Activated CD4-positive, alpha-beta T cell treated with anti-CD3 and anti-CD28 coated beads, Interleukin-2, Interleukin-4, amounts not matched to agents 100 ng/mL and 50 ng/mL, durations not matched to agents 16 hours and 8 hours (primary cell): ENCODE measurements around the gene OPN3.

ENCODE experiments used
- DNase-seq: peaks from one replicate; pipeline ENCODE4 v3.0.0-alpha.2; 2020; ENCODE audit warnings: low spot score

OPN3 gene

DNA sequence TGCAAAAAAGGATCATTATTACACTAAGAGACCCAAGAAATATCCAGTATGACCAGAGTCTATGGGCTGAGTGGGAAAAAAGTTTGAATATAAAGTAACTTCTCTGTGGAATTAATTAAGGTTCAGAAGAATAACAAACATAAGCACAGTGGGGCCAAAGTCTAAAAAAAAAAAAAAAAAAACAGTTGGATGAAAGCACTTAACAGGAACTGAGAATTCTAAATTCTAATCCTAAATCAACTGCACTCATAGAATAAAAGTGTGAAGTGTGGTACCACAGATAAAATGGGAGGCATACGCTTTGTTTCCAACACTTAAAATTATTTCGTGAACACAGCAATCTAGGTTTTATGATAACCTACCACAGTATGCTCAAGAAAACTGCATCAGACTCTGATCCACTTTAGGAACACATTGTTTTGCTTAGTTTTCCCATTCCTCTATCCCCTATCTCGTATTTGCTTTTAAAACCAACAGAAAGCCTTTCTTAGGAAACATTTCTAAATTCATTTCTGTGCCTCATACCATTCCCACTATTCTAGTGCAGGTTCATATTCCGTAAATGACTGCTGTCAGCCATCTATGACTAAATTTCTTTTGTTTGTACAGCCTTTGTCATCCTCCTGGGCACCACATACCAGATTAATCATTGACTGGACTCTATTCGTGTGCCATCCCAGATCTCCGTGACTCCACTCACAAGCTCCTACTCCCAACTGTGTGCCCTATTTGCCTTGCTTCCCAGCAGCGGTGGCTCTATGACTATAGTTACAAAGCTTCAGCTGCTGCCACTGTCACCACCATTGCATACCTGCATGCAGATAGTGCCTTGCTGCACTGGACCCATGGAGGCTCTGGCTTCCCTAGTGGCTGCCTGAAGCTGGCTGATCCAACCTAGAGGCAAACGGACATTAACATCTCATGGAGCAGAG, 24.9 kb downstream of the OPN3 start:
- no peak for DNase-seq

- DNase-seq: no peak
Measured at GRCh38 chr1:241614572-241614971, 25.6 kb downstream of the OPN3 start.

DNA sequence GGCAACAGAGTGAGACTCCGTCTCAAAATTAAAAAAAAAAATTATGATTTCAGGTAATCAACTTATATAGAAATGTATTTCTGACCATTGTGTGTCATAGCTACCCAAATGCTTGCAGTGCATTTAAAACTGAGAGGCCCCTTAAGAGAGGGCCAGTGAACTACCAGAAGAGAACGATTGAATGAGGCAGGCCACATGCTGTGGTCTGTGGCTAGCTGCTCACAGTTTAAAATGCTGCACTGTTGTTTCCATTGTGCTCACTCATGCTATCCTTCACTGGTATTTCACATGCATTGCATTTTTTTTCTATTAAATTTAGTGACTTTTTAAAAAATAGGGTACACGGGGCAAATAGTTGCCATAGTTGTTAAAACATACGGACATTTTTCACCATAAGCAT, 26.0 kb downstream of the OPN3 start:
- DNase-seq: no peak

DNA sequence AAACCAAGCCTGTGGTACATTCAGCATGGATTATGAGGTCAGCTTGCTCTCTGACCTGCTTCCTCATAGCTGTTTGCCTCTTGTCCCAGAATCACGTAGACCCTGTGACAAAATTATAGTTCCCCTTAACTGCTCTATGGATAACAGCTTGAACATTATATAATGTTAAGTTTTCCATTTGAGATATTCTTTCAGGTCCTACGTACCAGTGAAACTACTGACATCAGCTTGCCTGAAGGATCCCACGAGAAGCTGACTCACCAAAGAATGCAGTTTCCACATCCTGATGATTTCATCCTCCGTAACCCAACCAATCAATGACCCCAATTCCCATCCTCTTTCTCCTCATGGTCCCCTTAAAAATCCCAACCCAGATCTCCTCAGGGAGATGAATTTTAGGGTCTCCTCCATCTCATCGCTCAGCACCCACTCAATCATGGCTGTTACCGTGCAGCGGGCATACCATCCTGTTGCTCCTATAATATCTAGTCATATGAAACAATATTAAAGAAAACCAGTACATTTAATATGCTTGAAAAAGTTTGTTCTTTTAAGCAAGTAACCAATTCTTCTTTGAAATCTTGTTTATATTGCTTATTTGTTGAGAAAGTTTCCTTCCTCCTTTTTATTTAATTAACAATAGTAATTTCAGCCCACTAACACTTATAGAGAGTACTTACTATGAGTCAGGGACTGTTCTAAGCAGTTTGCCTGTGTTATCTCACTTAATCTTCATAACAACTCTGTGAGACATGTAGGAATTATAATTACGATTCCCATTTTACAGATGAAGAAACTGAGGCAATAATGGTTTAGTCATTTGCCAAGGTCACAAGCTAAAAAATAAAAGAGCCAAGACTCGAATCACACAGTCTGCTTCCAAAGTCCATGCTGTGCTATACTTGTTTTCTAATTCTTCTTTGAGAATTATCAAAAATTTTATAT, 27.4 kb downstream of the OPN3 start:
- peak; percentile 12 for DNase-seq

DNA sequence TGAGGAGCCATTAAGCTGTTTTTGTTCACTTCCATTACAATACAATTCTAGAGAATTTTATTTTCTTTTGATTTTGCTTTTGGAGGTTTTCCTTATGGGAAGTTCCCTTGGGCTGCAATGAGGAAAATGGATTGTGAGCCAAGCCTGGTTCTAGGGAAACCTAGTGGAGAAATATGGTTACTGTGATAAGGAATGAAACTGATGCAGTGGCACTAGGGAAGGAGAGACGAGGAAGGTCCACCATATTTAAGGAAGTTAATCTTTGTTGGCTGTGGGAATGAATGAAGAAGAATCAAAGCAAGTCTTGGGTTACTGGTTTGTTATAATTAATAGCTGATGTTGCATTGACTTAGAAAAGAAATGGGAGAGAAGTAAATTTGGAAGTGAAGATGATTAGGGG, 28.4 kb downstream of the OPN3 start:
- no peak for DNase-seq

- peak; percentile 52 for DNase-seq
Measured at GRCh38 chr1:241611063-241611462, 29.1 kb downstream of the OPN3 start.

DNA sequence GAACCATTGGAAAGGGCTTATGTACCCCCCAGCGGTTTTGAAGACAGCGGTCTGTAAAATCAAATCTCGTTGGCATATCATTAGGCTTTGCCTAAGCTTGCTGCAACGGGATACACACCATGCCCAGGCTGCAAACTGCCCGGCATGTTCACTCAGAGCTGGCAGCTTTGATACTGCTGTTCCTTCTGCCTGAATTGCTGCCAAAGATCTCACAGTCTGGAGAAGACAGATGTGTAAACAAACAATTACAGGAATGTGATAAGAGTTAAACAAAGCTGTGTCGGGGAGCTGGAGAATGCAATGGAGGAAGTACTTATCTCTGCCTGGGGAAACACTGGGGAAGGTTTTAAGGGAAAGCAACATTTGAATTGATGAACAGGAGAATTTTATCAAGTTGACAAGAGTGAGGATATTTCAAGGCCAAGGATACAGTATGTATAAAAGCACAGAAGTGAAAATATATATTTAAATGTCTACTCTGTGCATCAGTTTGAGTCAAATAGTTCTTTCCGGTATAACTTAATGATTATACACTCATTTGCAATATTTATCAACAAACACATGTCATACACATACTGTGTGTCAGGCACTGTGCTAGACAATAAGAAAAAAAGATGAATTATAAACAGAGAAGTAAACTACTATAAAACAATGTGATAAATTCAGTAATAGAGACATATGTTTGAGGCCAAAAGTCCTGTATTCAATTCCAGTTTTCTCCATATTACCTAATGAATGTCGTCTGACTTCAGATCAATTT, 29.9 kb downstream of the OPN3 start:
- no peak for DNase-seq

GRCh38 chr1:241608379-241609033, 31.7 kb downstream of the OPN3 start:
- peak; percentile 8 for DNase-seq

GRCh38 chr1:241607497-241607896, 32.7 kb downstream of the OPN3 start:
- no peak for DNase-seq

- DNase-seq: no peak
Measured at GRCh38 chr1:241606544-241606943, 33.6 kb downstream of the OPN3 start.

DNA sequence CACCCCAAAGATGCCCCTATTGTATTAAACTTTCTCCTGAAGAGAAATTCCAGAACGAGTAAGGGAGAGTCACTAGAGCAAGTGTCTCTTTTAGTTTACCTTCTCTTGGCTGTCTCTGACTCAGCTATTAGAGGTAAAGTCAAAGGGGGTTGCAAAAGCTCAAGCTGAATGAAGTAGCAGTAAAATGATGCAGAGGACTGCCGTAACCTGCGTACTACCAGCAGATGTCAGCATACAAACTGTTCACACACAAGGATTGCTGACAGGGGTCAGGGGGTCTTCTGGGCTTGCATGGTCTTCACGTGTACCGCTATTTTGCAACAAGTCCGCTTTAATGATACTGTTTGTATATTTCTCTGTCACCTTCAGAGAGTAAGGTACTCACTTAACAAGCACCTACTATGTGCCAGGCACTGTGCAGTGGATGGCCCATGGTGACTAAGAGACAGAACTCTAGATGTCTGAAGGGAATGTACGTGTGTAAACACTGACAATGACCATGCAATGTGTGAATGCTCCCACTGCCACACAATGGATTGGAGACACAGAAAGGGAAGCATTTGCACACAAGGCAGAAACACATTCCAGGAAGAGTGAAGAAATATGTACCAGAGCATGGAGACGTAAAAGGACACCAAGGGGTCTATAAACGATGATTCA, 34.9 kb downstream of the OPN3 start:
- no peak for DNase-seq

DNA sequence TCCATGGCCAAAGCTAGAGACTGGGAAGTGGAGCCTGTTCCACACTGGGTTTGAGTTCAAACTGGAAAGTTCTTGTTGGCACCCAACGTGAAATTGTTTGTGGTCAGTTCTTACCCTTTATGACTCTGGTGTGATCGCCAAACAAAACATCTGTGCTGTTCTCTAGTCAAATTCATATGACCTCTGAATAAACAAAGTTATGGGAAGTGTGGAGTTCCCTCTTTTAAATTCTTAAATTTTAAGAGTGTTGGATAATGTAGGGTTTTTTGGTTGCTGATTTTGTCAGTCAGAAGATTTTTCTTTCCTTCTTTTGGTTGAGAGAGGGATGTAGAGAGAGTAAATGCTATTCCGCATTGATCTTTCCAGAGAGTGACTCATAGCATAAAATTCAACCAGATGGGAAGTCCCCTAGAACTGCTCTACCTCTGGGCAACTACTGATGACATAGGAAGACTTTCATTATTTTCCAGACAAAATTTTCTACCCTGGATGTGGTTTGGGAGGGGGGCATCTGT, 36.4 kb downstream of the OPN3 start:
- DNase-seq: no peak

DNA sequence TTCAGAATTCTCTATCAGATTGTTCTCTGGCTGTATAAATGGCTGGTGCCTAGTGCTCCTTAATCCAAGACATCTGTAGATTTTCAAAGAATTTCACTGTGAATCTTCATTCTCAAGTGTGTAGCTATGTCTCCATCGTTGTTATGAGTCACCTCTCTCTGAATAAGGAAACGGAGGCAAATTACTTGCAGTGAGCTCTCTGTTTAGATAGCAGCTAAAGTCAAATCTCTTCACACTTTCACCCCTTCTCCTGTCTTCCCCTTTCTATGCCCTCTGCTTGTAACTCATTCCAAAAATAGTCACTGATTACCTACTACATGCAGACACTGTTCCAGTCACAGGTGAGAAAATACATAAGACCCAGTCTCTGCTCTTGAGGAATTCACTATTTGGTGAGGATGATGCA, 39.7 kb downstream of the OPN3 start:
- DNase-seq: peak; percentile 5

- DNase-seq: no peak
Measured at GRCh38 chr1:241598249-241598648, 41.9 kb downstream of the OPN3 start.

DNA sequence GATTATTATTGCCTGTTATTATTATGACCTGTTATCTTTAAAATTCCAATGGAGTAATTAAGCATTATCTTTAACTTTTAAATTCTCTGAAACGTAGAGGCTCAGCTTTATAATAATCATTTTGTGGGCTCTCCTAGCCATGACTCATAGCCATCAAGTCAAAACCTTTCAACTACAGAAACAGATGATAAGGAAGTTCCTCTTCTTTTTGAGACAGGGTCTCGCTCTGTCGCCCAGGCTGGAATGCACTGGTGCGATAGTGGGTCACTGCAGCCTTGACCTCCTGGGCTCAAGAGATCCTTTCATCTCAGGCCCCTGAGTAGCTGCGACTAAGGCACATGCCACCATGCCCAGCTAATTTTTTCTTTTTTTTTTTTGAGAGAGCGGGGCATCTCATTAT, 43.5 kb downstream of the OPN3 start:
- DNase-seq: no peak

DNA sequence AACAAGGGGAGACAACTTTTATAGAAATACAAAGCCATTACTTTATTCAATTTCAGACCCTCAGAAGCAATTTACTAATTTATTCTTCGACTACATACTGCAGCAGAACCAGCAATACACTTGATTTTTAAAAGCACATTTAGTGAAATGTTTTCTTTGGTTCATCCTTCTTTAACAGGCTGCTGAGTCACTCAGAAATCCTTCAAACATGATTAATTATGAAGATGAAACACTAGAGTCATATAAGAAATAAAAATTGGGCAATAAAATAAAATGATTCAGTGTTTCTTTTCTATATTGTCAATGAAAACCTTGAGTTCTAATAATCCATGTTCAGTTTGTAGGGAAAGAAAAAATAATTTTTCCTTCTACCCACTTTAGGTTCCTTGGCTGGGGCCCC, 47.0 kb downstream of the OPN3 start:
- DNase-seq: no peak

GRCh38 chr1:241592273-241592958, 47.8 kb downstream of the OPN3 start:
- peak; percentile 53 for DNase-seq

- no peak for DNase-seq
Measured at GRCh38 chr1:241591736-241592135, 48.4 kb downstream of the OPN3 start.

DNA sequence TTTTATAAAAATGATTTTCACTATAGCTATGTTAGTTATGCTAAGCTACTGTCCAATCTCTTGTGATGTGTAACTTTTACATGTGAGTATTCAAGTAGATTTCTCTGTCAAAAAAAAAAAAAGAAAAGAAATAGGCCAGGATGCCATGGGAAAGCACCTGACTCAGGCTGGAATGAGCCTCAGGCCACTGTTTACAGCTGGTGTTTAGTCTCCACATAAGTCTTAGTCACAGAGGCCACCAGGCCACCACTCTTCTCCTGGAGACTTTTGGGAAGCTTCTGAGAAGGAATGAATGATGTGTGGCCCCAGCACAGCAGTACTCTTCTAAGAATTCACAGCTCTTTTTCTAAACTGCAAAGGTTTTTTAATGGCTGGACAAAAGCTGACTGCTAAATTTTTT, 48.9 kb downstream of the OPN3 start:
- DNase-seq: no peak

DNA sequence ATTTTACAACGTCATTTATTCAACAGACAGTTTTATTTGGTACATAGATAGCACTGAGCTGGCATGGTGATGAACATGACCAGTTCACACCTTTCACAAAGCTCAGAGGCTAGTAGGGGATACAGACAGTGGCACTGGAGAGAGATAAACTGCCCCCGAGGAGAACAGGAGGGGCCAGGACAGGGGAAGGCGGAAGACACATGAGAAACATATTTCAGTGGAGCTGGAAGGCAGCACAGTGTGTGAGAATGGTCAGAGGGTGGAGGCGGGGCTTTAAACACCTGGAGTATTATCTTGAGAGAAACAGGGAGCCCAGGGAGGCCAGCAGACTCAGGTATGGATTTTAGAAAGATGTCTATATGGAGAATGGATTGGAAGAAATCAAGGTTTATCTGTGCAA, 49.5 kb downstream of the OPN3 start:
- DNase-seq: no peak
